GM21529 (cell line): ENCODE results near the gene CEP97.
A peak's percentile ranks its signal among the peaks of the same experiment; 100 is the strongest.
"Not testable (repeated sequence)": the region's sequence is repeated elsewhere in the genome, so short reads cannot be mapped to it uniquely, and the experiment has no call there.

Experiments
- ATAC-seq: cut with Tn5 transposase; IDR thresholded peaks from one replicate; pipeline ENCODE4 v1.9.1; 2021; ENCODE audit not compliant: unreplicated experiment

The CEP97 gene, protein sequence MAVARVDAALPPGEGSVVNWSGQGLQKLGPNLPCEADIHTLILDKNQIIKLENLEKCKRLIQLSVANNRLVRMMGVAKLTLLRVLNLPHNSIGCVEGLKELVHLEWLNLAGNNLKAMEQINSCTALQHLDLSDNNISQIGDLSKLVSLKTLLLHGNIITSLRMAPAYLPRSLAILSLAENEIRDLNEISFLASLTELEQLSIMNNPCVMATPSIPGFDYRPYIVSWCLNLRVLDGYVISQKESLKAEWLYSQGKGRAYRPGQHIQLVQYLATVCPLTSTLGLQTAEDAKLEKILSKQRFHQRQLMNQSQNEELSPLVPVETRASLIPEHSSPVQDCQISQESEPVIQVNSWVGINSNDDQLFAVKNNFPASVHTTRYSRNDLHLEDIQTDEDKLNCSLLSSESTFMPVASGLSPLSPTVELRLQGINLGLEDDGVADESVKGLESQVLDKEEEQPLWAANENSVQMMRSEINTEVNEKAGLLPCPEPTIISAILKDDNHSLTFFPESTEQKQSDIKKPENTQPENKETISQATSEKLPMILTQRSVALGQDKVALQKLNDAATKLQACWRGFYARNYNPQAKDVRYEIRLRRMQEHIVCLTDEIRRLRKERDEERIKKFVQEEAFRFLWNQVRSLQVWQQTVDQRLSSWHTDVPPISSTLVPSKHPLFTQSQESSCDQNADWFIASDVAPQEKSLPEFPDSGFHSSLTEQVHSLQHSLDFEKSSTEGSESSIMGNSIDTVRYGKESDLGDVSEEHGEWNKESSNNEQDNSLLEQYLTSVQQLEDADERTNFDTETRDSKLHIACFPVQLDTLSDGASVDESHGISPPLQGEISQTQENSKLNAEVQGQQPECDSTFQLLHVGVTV

DNA sequence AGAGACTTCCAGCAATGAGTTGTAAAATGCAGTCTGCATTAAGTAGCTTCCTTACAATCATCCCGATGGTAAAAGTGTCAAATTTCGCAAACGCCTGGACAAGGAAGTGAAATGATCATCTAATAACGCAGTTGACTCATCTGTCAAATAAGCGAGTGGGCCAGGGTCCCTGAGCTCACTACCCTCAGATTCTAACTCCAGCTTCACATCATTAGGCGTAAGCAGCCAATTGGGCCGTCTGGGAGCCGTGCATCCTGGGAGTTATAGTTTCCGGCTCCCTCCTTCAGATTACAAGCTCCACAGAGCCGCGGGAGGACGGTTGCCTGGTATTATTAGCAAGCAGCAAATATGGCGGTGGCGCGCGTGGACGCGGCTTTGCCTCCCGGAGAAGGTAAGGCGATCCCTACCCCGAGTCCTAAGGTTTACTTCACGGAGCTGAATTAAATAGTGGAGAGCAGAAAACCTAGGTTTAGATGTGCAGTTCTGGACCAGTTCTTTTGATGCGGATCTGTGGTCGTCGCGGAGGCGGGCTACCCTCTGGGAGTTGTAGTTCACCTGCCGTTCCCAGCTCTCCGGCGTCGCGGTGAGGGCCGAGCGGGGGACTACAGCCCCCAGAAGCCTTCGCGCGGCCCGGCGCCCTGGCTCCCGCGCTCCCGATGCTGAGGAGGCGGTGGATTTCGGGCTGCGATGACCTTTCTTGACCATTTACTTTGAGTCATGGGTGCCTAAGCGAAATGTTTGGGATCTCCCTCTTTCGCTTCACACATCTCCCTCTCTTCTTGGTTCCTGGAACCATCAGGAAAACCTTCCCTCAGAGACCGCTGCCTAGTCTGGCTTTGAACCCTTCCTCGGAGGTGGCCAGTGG, at the start of gene CEP97:
Gene CEP97, plus strand, starts transcription at position 286 of the 865 bp plus-strand sequence. Its CDS starts 63 bp downstream, at position 349.
- peak; percentile 86 for ATAC-seq

DNA sequence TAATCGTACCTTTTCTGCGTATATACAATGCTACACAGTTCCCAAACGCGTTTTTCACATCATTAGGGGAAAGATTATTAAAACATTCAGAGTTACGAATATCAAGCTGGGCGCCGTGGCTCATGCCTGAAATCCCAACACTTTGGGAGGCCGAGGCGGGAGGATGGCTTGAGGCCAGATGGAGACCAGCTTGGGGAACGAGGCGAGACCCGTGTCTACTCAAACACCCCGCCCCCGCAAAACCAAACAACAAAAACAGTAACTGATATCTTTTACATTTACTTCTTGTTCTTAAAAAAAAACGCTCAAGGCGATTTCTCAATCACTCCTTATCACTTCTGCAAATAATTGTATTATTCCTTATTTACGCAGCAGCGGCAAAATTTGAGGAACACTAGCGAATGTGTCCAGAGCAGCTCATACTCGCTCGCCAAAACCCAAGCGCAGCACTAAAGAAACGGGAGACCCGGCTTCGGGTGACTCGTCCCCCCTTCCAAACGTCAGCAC, 48.7 kb upstream of the CEP97 start:
- no peak for ATAC-seq

GRCh38 chr3:101676216-101676764, 48.1 kb upstream of the CEP97 start:
- peak; percentile 80 for ATAC-seq

DNA sequence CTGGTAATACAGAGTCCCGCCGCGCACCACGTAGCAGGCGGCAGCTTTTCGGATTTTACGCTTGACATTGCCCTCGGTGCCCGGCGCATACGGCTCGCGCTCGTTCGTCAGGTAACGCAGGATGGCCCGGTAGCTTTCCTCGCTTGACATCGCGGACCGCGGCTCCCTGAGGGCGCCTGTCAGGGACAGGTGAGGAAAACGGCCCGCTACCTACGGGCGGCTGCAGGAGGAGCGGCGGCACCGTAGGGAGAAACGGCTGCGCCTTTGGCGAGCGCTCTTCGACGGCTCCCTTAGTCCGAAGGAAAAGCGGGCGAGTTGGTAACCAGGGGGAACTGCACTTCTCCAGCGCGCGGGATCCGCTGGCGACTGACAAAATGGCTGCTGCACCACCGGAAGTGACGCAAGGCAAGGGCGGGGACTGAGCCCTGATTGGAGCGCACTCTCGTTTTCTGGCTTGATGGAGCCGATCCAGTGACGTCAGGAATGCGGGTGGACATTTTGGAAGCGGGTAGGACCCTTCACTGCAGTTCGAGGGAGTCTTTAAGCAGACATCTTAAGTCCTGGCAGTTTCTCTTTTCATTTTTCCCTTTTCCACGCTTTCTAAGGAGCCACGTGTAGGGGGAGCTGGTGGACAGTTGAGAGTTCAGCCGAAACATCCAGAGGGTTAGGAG, 47.5 kb upstream of the CEP97 start, which contains the start of gene ZBTB11:
Gene ZBTB11, minus strand, starts transcription at position 368 of the 671 bp plus-strand sequence. Its CDS starts 218 bp downstream, at position 150.
- ATAC-seq: peak; percentile 72

DNA sequence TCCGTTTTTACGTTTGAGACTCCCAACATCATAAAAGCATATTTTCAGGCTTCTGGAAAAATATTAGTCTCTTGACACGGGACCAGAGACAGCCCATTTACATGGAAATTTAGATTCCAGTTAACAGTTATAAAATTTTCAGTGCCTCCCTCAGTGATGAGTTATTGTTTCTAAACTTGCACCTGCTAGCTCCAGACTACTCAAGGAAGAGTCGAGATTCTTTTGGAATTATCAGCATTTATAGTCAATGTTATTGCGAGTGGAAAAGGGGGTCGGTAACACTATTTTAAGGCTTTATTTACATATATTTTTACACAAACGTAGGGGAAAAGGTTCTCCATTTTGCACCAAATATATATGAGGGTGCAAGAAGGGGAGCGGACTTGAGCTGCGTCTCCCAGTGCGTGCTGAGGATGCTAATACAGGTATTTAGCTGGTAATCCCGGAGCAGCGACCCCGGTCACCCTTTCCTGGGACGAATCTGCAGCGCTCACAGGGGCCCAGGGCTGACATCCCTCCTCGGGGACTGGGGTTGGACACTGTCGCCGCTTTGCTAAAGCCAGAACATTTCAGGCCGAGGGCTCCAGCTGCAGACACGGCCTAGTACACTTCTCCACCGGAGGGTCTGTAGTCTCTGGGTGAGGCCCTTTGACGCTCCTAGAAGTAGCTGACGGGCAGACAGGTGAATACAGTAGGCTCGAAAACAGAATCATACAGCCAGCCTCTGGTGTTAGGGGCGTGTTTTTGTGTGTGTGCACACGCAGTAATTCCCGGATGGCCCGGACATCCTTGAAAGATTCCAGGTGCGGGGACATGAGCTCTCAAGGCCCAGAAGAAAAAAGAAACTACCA, 46.8 kb upstream of the CEP97 start:
- no peak for ATAC-seq

- ATAC-seq: not testable (repeated sequence)
These were observed 45.6 kb upstream of the CEP97 start for GRCh38 chr3:101678837-101679236.

DNA sequence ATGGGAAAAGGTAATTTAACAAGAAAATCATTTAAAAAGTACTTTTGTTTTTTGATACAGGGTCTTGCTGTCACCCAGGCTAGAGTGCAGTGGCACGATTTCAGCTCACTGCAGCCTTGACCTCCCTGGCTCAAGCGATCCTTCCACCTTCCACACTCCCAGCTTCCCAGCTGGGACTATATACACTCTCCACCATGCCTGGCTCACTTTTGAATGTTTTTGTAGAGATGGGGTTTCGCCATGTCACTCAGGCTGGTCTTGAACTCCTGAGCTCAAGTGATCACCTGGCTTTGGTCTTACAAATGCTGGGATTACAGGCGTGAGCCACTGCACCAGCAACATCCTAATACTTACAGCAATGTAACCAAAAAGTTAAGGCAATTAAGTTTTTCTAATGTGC, 43.9 kb upstream of the CEP97 start:
- no peak for ATAC-seq

DNA sequence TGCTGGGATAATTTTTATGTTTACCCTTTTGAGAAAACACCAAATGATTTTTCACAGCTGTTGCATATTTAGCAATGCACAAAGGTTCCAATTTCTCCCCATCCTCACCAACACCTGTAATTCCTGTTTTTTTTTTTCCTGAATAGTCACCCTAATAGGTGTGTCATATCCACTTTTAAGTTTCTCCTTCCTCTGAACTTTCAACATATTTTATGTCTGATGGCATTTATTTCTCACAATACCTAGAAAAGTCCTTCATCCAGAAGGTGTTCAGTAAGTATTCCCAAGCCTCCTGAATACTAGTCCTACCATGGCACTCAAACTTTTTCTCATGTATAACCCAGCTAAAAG, 39.4 kb upstream of the CEP97 start:
- ATAC-seq: no peak

GRCh38 chr3:101685870-101686307, 38.5 kb upstream of the CEP97 start:
- ATAC-seq: peak; percentile 6

DNA sequence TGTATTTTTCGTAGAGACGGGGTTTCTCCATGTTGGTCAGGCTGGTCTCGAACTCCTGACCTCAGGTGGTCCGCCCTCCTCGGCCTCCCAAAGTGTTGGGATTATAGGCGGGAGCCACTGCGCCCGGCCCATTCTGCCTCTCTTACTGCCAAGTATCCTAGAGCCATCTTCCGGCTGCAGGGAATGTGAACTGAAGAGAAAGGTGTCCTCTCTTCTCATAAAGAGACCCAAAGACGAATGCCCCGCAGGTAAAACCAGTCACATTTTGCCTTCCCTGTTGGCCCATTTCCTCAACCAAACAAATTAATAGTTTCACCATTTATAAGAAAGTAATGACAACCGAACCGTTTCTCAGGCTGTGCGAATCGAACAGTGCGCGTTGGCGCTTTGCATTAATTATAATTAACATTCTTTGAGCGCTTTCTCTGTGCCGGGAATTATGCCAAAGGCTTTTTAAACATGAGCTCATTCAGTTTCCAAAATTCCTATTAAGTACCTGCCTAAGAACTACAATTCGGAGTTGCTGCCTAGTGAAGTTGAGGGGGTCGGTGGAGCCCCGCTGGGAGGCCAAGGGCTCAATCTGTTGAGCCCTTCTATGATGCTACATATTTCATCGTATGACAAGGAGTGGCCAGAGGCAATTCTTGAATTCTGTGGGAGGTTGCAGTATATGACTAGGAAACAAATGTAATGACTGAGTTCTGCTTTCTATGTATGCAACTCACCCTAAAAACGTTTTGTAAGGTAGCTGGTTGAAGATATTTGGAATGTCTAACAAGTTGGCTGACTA, 37.1 kb upstream of the CEP97 start:
- ATAC-seq: no peak

GRCh38 chr3:101689286-101689685, 35.1 kb upstream of the CEP97 start:
- ATAC-seq: no peak

GRCh38 chr3:101690972-101691371, 33.4 kb upstream of the CEP97 start:
- ATAC-seq: peak; percentile 54

- ATAC-seq: not testable (repeated sequence)
These were observed 32.4 kb upstream of the CEP97 start for GRCh38 chr3:101691685-101692671.

DNA sequence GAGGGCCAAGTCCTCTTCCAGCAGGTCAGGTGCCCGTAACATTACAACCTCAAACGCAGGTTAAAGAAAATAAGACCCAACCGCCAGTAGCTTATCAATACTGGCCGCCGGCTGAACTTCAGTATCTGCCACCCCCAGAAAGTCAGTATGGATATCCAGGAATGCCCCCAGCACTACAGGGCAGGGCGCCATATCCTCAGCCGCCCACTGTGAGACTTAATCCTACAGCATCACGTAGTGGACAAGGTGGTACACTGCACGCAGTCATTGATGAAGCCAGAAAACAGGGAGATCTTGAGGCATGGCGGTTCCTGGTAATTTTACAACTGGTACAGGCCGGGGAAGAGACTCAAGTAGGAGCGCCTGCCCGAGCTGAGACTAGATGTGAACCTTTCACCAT, 30.9 kb upstream of the CEP97 start:
- peak; percentile 63 for ATAC-seq

GRCh38 chr3:101694836-101695235, 29.6 kb upstream of the CEP97 start:
- not testable (repeated sequence) for ATAC-seq

GRCh38 chr3:101695779-101696372, 28.5 kb upstream of the CEP97 start:
- no peak for ATAC-seq
